ENCODE data around the gene STYK1.
A peak's percentile ranks its signal among the peaks of the same experiment; 100 is the strongest.

Gene STYK1, protein sequence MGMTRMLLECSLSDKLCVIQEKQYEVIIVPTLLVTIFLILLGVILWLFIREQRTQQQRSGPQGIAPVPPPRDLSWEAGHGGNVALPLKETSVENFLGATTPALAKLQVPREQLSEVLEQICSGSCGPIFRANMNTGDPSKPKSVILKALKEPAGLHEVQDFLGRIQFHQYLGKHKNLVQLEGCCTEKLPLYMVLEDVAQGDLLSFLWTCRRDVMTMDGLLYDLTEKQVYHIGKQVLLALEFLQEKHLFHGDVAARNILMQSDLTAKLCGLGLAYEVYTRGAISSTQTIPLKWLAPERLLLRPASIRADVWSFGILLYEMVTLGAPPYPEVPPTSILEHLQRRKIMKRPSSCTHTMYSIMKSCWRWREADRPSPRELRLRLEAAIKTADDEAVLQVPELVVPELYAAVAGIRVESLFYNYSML

DNA sequence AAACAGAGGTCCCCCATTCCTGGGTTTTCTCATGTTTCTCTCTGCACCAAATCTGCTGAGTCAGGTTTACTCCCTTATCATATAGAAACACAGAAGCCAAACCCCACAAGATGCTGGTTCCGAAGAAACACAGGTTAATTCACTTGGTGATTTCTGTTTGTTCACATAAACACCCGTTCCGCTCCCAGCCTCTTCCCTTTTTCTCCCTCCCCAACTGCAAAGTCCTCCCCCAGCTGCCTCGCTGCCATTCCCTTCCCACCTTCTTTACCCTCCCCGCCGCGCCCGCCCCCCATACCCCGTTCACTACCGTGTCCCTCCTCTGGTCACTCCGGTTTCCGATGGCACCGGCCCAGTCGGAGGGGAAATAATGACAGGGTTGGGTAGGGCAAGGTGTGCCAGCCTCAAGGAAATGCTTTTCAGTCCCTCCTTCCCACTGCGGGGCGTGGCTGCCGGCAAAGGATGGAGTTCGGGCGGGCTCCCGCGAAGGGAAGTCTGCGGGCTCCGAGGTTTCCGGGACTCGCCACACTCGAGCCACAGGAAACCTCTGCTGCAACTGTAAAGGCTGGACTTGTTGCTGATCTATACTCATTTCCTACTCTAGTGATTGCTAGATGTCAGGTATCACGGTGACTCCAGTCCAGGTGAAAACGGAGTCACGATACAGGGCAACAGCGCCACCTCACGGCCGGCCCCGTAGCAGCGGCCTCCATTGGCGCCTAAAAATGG is at the start of gene STYK1:
Gene STYK1, minus strand, starts transcription at position 394 of the 726 bp plus-strand sequence. CDS start 39,434 bp downstream, outside the sequence.
- DNase-seq, result peak; percentile 65

DNA sequence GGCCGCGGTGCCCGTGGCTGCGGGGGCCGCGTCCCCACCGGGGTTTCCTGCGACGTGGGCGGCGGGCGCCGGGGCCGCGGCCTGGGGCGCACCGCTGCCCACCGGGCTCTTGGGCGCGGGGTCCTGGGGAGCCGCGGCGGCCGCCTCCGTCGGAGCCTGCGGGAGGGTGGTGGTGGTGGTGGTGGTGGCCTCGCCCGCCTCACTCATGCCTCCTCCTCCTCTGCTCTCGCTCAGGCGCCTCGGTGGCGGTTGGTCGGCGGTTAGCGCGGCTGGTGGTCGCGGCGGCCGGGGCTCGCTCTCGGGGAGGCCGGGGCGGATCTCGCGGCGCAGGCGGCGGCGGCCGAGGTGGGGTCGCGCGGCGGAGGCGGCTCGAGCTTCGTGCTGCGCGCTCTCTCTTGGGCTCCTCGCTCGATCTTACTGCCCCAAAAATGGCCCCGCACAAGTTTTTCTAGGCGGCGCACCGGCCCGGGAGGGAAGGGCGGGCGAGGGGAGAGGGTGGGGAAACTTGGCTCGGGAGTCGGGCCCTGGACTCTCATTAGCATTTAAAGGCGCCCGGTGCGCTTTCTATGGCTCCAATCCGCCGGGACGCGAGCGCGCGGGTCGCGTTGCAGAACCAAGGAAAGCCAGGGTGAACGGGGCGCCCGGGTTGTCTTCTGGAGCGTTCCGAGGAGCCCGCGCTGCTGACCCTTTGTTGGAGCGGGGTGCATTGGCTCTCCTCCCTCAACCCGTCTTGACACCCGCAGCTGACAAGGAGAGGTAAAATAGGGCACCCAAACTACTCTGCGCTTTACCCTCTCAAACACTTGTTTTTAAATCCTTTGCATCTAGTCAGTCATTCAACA is 49.3 kb upstream of the STYK1 start, which contains the start of gene YBX3:
Gene YBX3, minus strand, starts transcription at position 419 of the 842 bp plus-strand sequence. Its CDS starts 212 bp downstream, at position 207.
- DNase-seq, result no peak

DNA sequence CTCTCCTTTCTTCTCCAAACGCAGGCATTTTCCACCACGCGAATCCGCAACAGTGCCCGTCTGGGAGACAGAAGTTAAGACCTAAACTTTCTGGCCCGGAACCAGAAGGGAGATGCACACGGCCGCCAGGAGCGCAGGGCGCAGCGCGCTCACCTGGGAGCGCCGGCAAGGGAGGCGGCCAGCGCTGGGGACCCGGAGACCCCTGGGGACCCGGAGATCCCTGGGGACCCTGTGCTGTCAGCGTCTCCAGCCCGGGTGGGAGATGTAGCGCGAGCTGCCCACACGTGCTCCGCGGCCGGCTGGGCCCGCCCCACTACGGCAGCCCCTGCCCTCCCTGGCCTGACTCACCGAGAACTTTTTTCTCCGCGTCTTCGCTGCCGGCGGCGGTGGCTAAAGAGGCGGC is 48.7 kb upstream of the STYK1 start:
- no peak for DNase-seq

DNA sequence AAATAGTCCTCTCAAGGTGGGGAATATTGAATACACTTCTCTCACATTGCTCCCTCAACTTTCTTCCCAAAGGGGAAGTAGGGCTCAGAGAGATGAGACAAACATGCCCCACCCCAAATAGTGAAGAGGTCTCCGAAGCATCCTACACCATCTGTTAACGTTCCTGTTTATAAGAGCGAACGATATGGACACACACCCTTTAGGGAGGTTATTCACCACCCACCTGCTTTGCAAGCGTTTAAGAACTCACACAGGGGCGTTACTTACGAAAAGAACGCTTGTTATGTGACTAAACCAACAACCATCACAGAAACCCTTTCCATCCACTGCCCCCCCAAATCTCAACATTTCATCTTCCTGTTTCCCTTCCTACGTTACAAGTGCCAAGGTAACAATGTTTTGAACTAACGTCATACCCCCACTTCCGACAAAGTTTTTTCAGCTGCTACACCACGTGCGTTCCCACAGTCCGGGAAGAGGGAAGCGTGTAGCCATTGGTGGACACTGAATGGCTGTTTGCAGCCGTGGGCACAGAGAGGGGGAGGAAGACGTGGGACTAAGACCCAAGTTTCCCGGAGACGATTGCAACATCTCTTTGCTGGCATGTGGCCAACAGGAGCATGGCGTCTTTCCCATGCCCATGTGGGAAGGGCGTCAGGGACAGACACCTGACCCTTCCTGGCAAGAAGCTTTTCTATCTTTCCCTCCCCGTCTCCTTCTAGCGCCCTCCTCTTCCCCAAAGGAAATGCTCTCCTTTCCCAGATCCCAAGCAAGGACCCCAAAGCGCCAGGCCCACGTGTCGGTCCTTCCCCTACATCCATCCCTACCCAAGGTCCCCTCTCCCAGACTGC is 48.0 kb upstream of the STYK1 start:
- DNase-seq, result no peak

DNA sequence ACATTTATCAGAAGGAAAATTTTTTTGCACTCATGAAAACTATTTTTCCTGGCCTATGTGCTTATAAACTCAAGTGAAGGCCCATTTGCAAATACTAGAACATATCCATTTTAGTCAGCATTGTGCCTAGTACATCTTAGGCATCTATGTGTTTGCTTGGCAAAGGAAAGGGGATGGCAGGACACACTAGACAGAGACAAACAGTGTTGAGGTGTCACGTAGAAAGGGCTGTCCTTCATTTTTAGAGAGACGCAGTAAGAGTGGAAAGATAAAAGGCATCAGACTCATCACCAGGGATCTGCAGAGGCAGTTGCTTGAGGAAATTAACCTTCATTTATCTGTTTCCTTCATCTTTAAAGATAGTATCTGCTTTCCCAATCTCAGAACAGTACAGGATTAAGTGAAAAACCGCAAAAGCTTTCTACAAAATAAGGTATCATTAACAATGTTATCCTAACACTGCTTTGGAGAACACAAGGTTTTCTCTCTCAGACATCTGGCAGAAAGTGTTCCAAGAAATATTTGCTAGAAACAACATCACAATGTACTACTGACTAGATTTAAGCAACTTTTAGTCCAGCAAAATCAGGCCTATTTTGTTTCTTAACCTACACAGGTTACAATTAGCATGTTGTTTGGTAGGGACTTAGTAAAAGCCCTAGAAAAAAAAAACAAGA is 47.3 kb upstream of the STYK1 start:
- no peak for DNase-seq

DNA sequence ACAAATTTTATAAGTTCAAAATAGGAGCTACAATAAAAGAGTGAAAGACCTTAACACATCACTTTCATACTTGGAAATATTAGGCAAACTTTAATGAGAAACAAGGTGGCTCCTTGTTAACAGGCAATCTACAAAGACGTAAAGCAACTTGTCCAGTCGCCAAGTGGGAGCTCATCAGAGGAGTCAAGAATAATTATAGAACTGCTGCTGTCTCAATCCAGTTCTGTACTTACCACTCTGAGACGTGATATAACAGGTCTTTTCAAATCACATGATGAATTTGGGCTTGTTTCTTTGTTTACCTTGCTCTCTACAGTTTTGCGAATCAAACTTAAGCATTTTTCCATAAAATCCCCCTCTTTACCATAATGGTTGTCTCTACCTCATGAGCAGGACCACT is 45.6 kb upstream of the STYK1 start:
- no peak for DNase-seq

DNA sequence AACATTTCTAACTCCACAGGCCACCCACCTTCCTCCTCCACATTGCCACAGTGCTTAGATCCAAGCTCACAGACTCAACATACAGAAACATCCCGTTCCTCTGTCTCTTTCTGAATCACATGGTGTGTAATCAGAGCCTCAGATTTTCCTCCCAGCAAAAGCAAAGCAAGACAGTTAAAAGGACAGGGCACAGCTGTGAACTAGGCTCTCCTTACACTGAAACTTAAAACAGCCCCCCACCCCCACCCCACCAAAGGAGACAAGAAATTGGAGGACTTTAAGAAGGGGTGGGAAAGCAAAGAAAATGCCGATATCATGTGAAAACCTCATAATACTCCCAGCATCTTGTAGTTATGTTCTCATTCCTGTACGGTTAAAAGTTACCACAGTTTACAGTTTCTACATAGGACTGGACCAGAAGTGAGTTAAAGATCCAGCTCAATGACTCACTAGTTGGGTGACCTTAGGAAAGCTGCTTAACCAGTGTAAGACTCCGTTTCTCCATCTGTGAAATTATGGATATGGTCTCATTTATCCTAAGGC is 44.5 kb upstream of the STYK1 start:
- no peak for DNase-seq

DNA sequence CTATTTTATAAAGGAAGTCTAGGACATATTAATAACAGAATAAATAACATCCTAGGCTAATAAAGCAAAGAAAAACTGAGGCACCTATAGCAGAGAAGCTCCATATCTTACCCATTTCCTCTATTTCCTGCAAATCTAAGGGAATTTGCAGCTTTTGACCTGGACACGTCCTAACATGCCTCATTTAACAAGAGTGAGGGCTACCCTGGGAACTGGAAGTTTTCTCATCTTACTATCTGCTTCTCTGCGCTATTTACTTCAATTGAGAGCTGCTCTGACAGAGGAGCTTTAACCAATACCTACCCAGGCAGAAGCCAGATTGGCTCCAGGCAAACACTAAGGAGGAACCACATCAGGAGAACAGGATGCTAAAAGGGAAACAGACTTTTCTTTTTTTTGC is 43.6 kb upstream of the STYK1 start:
- DNase-seq, result no peak

DNA sequence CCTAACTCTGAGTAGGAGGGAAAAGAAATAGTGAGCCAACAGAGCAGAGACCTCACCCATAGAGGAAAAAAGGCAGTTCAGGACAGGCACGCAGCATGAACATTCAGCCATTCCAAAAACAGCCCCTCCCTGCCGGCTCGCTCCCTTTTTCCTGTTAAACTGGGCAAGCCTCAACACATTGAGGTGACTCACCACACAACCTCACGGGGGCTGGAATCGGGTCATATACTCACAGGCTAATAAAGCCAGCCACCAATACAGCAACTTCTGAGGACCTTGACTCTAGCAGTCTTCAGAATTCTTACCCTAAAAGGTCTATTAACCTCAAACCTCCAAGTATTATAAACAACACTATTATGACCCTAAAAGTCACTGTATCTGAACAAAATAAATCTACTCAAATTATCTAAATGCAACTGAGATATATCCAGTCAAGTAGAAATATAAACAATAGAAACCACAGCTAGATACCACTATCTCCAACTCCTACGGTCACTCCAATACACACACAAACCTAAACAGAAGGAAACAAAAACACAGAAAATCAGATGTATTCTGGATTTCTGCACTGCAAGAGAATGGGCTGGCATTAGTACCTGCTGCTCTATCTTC is 43.0 kb upstream of the STYK1 start:
- DNase-seq, result no peak

DNA sequence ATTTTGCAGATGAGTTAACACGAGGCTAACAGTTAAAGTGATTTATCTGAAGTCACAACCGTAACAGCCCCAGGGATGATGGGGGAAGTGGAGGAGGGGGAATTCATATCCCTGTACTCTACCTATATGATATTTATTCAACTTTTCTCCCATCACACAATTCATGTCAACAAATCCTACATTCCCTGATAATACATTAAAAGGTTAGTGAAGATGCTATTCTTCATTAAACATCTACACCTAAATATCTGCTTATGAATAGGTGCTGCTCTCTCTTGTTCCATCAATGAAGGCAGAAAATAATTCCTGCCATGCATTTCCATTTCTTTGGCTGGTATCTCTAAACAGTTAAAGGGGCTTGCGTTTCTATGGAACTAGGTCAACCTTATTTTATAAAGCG is 42.4 kb upstream of the STYK1 start:
- no peak for DNase-seq

DNA sequence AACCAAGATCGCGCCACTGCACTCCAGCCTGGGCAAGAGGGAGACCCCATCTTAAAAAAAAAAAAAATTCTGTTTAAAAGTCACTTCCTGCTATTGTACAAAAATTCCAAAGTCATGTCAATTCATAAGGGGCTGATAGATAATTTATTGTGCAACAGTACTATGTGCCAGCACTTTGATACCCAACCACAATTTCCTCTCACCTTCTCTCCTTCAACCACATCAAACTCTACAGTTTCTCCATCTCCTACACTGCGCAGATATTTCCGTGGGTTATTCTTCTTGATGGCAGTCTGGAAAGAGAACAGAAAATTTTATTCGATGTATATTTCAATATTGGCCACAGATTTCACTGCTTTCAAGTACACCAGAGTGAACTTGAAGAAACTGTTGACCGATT is 41.6 kb upstream of the STYK1 start:
- no peak for DNase-seq

DNA sequence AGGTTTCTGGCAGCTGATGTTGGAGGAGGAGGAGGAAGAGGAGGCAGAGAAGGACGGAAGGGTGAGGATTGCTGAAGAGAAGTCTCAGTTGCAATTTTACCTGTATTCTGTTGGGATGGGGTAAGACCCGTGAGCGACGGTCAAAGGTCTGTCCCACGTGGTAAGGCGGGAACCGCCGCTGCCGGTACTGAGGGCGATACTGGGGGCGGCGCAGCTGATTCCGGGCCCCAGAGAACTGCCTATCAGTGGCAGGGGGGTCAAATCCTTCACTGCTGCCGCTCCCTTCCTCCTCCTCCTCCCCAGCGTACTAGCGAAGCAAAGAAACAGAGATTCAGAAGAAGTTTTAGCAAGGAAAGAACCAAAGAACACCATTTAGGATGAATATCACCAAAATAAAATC is 36.0 kb upstream of the STYK1 start:
- DNase-seq, result no peak

DNA sequence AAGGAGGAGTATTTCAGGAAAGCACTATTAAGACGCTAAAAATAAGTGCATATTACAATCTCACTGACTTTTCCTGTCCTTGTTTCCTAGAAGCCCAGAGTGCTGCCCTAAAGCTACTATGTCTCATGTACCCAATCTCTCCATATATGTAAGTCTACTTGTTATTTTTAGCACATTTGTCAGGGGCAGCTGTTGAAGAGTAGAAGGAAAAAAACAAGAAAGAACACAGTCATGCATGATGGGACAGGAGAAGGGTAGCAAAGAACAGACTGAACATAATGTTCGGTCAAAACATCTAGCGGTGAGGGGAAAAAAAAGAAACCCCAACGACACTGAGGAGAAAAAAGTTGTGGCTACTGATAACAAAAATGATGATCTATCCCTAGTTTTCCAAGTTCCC is 35.0 kb upstream of the STYK1 start:
- DNase-seq, result no peak

DNA sequence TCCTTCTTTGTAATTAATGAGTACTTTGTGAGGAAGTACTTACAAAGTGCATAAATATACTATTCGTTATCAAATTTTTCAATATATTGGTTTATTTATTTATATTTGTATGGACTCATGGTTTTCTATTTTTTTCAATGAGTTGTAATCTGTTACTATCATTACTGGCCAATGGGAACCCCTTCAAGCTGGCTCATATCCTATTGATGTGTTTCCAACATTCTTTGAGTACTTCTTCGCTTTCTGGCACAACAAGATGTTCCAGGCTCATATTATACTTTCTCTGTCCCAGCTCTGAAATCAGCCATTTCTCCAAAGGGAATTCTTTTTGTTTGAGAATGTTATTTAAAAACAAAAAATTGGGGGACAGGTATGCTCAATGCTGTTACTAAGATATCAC is 31.8 kb upstream of the STYK1 start:
- no peak for DNase-seq

DNA sequence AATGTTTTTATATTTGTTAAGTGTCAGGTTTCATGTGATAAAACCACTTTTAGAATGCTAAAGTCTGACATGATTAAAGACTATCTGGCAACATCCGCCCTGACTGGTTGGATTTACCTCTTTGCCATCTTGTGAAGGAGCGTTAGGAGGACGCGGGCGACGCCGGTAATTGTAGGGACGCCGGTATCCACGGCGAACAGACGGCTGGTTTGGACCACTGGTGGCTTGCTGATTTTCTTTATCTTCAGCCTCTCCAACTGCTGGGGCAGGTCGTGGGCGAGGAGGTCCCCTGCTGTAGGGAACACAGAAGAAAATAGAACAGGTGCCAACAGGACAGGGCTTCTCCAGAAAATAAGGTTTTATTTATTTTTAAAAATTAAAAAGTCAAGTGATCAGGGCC is 28.0 kb upstream of the STYK1 start:
- DNase-seq, result no peak

DNA sequence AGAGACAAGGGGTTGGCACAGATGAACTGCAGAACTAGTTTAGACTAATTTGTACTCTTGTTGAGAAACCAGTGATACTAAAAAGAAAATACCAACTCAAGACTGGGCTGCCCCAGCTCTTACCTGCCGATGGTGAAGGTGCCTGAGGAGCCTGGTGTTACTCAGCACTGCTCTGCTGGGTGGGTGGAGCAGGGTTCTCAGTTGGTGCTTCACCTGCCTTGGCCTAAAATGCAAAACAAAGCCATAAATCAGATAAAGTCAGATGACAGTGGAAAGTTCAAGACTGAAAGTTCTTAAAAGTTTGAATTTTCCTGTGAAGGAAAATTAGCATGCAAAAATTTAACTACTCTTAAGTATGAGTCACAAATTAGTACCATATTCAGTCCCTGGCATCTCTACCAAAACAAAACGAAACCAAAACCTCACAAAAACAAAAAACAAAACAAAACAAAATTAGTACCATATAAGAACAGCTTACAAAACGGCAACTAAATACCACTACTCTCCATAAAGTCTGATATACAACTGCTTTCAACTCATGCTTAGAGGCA is 27.4 kb upstream of the STYK1 start:
- DNase-seq, result no peak

DNA sequence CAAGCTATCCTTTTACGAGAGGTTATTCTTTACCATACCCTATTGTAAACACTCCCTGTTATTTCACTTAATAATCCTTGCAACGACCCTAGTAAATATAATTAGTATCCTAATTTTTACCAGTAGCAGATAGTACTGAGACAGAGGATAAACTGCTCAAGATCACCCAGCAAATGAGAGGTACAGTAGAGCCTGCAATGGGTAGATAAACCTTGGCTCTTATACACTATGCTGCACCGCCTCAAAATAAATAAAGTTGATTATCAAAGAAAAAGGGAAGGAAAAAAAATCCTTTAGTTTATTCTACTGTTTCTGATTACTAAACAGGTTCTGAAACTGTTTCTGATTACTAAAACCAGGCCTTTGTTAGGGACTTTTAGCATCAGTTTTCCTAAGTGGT is 26.7 kb upstream of the STYK1 start:
- DNase-seq, result no peak

DNA sequence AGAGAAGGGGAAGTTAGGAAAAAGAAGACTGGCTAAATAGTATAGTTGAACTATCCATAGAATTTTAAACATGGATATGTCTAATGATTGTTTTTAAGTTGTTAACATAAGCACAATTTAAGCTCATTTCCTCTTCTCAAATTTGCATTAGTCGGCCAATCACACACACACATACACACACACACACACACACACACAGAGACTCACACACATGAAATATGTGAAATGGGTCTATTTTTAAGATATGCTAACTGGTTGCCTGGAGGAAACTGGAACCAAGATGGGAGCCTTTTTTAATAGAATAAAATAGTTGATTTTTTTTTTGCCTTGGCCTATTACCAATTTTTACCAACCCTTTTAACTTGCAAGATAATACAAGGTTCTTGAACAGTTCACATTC is 24.0 kb upstream of the STYK1 start:
- DNase-seq, result no peak

DNA sequence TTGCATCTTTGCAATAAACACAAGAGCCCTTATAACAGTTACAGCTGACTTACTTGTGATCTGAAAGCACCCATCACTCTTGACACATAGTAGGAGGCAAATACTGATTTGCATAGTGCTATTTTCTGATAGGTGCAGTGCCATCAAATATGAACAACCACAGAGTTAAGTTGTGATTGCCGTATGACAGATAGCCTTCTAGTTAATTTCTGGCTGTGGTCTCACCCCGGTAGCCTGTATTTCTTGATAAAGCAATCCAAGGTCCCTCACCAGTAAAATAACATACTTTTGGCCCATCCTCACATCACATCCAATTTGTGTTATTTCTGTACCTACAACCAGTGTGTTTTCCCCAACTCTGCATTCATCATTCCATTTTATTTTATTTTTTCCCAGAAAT is 23.3 kb upstream of the STYK1 start:
- DNase-seq, result no peak

DNA sequence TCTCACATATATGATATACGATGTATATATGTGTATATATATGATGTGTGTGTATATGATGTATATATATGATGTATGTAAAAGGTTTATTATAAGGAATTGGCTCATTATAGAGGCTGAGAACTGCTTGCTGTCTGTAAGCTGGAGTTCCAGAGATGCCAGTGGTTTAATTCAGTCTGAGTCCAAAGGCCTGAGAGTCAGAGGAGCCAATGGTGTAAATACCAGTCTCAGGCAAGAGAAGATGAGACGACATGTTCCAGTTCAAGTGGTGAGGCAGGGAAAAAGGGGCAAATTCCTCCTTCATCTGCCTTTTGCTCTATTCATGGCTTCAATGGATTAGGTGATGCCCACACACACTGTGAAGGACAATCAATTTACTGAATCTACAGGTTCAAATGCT is 17.1 kb upstream of the STYK1 start:
- DNase-seq, result no peak

DNA sequence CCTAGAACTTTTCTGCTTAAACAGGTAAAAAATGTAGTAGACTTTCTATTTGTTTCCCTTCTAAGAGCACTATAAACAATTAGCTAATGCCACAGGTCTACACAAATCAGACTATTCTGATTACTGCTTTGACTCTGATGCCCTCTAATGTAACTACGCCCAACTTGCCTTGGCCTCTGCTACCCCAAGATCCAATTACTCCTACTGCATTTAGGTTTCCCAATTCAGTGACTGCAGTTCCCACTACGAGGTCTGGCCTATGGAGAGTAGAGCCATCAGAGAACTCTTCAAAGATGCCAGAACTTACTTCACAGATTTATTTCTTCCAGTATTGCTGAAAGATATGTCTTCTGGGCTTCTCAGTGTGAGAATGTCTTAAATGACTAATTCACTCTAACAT is 15.3 kb upstream of the STYK1 start:
- no peak for DNase-seq

Data from NK-92 treated with Interleukin-12 subunit alpha and Interleukin-12 subunit beta, amount 100 ng/mL, for 24 hours (cell line).